Anterior cingulate cortex (tissue), 58 donors: ENCODE data around the gene ASPSCR1.

ENCODE experiments used
- DNase-seq, 58 donors: peaks; one replicate each; lab custom pipeline; 2025; lab: John Stamatoyannopoulos, UW

Gene ASPSCR1

DNA sequence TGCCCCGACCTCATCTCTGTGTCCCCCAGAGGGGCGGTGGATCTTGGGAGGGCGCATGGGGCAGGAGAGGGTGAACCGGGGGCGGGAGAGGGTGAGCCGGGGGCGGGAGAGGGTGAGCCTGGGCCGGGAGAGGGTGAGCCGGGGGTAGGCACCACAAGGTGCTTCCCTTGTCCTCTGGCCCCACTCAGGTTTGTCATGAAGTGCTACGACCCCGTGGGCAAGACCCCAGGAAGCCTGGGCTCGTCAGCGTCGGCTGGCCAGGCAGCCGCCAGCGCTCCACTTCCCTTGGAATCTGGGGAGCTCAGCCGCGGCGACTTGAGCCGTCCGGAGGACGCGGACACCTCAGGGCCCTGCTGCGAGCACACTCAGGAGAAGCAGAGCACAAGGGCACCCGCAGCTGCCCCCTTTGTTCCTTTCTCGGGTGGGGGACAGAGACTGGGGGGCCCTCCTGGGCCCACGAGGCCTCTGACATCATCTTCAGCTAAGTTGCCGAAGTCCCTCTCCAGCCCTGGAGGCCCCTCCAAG, 18.9 kb downstream of the ASPSCR1 start:
- no peak for DNase-seq

DNA sequence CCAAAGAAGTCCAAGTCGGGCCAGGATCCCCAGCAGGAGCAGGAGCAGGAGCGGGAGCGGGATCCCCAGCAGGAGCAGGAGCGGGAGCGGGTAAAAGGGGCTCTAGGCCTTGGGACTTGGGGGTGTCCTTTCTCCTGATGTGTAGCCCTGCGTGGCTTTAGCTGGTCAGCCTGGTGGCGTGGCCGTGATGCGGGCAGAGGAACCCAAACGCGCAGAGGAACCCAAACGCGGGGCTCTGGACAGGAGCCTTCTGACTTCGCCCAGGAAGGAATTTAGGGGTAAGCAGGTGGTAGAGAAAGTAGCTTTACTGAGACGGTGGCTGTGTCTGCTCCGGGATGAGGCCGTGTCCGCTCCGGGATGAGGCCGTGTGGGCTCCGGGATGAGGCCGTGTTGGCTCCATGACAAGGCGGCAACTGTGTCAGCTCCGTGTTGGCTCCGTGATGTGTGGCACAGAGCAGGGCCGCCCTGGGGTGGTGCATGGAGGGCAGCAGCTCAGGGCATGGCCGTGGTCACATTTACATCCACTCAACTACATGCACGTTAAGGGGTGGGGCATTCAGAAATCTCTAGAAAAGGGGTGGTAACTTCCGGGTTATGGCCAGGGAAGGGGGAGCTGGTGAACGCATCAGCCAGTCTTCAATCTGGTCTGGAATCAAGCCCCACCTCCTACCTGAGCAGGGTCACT, 19.5 kb downstream of the ASPSCR1 start:
- DNase-seq: no peak

DNA sequence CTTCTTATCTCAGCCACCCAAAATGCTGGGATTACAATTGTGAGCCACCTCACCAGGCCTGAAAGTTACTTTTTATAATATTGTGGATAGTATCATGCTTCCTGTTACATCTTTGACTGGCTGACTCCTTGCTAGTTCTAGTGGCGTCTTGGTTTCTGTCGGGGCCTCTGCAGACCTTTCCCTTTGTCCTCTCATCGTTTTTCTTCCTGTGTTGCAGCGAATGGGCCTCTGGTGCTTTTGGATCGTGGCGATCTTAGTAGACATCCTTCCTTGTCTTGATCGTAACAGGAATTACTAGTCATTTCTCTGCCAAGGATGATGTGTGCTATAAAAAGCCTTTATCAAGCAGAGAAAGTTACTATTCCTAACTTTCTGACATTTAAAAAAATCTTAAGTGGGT, 20.8 kb downstream of the ASPSCR1 start:
- no peak for DNase-seq

DNA sequence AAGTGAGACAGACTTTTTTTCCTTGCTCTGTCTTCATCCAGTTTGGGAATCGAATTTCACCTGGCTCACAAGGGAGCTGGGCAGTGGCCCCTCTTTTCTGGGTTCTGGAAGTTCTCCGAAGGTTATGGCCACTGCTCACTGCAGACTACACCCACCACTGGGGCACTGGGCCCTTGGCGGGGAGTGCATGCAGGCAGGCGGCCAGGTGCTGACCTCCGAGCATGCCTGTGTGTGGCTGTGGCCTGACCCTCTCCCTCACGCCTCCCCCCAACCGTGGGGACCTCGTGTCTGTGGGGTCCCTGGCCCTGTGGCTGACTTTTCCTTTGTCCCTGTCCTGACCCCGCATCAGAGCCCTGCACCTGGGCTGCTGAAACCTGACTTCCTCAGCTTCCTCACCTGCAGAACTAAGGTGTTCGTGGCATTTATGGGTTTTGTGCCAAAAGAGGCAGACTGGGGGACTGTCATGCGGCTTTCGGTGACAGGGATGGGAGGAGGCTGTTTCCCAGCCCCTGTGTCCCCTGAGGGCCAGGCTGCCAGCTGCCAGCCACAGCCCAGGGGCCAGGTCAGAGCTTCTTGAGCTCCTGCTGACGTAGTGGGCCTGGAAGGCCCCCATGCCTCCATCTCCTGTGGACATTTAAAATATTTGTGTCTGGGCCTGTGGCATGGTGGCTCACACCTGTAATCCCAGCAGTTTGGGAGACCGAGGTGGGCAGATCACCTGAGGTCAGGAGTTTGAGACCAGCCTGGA, 21.4 kb downstream of the ASPSCR1 start:
- DNase-seq: no peak

DNA sequence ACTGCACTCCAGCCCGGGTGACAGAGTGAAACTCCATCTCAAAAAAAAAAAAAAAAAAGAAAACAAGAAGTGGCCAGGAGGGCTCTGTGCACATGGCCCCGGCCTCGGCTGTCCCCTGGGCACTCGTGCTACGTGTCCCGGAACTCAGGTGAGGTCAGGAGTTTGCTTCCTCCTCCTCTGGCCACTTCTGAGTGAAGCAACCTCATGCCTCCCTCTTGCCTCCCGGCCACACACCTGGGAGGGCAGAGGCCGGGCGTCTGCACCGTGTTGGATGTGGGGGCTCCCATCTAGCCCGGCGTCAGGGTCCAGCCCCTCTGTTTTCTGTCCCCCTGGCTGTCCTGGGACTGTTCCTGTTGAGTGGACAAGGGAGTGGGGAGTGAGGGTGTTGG, 22.2 kb downstream of the ASPSCR1 start:
- DNase-seq: no peak

DNA sequence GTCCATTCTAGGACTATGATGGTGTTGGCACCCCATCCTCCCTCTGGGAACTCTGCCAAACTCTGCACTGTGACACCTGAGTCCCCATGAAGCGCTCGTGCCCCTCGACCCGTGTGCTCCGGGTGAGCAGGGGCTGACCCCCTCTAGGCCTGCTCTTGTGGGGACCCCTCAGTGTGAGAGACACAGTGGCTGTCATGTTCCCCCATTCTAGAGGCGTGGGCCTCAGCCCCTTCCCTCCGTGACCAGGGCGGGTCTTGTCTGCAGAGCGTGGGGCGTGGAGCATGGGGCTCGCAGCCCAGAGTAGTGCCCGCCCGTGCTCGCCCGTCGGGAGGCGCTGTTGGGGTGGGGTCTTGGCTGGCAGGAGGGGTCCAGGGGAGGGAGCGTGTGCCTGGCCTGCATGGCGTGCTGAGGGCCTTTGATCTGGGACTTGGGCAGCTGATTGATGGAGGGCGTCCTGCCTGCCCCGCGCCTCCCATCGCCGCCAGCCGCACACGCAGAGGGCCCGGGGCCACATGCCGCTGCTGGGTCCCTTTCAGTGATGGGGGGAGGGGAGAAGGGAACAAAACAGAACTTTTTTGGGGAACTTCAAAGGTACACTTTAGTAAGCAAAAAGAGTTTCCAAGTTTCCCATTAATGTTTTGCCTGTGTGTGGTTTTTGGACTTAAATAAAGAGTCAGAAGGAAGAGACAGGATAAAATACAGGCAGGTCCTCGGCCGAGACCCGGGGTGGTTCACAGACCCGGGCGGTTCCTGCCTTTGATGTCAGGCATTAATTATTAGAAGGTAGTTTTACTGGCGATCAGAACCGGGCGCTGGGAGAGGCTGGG, 22.8 kb downstream of the ASPSCR1 start:
- DNase-seq: no peak

DNA sequence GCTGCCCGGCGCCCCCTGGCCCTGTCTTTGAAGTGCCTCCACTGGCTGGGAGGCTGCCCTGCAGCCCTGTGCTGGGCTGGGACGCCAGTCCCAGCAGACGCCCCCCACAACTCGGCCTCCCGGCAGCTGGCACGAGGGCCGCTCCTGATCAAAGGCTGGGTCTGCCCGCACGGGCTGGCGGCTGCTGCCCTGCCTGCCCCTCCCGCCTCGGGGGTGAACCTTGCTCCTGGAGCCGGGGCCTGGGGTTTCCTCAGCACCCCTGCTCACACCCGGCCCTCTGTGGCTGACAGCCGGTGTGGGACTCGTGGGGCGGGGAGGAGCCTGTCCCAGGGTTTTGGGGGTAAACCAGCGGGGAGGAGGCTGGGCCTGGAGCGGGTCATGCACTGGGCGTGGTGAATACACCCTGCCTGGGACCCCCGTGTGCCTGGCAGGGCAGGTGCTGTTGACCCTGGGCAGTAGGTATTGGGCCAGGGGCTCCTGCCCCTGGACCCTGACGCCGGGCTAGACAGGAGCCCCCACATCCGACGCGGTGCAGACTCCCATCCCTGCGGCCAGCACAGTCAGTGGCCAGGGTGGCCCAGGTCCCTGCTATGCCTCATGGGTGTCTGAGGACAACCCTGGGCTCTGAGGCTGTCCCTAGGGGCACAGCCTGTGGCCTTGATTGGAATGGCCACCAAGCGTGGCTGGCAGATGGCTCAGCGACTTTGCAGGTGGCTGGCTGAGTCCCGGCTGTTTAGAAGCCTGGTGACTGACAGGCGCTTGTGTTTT, 23.6 kb downstream of the ASPSCR1 start:
- DNase-seq: no peak

DNA sequence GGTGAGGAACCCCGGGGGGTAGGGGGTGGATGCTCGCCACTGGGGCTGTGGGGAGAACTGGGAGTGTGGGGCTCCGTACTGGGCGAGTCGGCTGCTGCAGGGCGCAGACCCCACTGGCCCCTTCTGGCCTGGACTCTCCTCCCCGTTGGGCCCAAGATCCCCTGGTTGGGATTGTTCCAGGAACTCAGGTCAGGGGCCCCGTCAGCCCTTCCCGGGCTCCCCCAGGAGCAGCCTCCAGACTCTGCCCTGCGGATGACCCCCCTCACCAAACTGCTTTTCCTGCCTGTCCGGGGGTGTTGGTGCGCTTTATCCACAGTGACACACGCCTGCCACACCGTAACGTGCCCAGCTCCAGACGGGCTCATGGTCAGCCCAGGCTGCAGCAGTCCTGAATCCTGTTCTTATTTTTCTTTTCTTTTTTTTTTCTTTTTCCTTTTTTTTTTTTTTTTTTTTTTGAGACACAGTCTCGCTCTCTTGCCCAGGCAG, 24.2 kb downstream of the ASPSCR1 start:
- DNase-seq: no peak

DNA sequence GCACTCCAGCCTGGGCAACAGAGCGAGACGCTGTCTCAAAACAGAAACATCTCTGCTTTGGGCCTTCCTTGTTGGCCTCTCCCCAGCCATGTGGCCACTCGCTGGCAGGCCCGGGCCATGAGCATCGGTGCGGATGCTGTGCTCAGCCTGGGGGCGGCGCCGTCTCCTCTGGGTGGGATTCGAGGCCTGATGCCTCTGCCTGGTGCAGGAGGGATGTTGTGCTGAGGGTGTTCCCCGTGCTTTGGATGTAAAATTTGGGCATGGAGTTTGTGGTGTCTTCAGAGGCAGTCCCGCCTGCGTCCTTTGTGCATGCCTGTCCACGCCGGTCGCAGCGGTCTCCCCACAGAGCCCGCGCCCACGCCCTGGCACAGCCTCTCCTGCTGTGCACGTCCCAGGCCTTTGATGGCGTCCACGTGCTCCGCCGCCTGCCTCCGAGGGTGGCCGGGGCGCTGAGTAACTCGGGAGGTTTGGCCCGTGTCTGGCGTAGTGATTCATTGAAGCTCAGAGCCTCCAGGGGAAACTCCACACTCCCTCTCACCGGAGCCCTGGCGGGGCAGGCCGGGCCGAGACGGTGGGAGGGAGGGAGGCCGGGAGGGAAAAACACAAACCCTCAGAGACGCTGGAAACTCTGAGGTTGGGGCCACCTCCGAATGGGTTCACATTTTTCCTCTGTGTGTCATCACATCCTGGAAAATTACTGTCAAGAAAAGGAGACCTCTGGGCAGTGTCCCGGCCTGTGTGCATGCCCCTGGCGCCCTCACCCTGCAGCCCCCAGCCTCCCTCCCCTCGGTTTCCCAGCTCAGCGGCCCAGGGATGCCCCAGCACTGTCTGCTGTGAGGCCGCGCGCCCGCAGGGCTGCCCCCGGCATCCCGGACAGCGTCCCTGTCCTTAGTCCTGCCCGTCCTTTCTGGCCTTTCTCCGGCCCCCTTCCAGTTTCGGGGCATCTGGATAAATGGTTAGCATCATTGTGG, 26.3 kb downstream of the ASPSCR1 start:
- peak in 1 of 58 donors; percentile 41 for DNase-seq

DNA sequence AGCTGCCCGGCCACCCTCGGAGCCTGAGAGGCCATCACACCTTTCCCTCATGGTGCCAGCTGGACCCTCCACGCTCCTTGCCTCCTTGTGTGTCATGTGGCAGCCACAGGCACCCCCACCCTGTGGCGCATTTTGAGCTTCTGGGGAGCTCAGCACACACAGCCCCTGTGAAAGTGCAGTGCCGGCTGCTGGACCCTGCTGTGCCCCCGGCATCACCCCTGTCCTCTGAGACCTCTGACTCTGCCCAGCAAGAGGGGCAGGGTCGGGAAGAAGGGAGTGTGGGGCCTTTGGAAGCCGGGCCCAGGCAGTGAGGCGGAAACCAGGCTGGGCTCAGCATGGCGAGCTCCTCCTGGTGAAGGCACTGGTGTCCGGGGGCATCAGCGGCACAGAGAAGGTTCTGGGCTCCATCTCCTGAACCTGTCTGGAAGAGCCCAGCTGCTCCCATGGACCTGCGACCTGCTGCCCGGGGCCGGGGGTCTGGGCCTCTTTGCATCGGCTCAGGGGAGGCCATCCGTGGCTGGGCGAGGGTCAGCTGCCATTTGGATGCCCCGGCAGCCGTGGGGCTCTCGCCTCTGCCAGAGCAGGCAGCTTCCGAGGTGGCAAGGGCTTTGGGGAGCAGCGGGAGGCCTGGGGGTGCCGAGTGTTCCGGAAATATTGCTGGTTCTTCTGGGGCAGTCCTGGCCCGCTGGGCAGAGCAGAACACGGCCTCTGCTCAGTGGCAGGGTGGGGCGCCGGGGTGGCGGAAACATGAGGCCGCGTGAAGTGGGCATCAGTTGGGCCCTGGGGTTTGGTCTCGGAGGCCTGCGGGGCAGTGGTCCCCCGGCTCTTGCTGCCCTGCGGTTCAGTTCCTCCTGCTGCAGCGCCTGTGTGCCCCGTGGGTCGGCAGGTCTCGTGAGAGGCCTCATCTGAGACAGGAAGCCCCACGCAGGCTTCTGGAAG, 27.4 kb downstream of the ASPSCR1 start:
- no peak for DNase-seq

DNA sequence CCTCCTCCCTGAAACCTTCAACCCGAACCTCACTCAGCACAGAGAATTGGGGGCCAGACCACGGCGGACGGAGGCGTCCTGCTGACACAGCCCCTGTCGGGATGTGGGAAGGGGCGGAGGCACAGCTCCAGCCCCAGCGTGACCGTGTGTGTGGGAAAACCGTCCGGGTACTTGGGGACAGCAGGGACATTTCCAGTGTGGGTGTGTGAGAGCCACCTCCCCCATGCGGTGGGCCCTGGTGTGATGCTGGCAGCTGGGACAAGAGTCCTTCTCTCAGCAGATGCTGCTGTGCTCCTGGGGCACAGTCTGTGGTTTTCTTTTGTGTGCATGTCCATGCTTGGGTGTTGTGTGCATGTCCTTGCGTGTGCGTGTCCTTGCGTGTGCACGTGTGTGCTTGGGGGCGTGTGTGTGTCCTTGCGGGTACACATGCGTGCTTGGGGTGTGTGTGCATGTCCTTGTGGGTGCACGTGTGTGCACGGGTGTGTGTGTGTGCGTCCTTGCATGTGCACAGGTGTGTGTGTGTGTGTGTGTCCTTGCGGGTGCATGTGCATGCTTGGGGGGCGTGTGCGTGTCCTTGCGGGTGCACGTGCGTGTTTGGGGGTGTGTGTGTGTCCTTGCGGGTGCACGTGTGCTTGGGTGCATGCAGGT, 28.4 kb downstream of the ASPSCR1 start:
- no peak for DNase-seq

DNA sequence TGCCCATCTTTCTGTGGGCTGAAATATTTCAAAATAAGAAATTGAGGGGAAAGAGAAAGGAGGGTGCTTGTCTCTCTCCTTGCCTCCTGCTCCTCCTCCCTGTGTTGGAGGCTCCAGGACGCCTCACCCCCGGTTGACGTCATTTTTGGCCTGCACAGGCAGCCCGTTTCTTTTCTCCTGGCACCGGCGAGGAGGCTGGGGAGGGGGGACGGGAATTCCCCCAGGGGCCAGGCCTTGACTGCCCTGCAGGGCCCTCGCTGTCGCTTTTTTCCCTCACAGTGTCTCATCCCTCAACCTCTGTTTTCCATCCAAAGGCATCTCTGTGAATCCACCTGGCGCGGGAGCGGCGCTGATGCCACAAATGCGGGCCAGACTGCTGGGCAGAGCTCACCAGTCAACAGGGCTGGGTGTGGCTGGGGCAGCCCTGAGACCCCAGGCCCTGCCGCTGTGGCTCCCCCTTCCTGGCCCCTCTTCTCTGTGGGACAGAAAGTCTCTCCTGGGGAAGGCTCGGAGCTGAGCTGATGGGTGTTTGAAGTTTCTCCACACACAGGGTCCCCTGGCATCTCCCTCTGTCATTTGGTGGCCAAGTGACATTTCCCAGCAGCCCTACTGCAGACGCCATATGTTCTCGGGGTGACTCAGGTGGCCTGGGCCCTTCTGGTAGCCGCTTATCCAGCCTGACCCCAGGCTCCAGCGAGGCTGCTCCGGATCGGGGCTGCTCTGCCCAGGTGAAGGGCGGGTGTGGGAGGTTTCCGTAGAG, 29.2 kb downstream of the ASPSCR1 start:
- peak in 32 of 58 donors; percentile 9 to 65 (median 39) for DNase-seq

DNA sequence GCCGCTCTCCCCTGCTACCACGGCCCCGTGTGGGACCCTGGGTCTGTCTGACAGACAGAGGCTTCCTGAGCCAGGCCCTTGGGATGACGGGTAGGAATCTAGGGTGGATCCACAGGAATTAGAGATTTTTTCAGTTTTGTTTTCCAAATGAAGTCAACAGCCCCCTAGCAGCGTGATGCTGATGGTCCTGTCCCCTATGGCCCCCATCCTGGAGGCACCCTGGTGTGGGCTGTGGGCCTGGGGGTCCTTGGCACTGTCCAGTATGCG, 29.7 kb downstream of the ASPSCR1 start:
- DNase-seq: no peak

DNA sequence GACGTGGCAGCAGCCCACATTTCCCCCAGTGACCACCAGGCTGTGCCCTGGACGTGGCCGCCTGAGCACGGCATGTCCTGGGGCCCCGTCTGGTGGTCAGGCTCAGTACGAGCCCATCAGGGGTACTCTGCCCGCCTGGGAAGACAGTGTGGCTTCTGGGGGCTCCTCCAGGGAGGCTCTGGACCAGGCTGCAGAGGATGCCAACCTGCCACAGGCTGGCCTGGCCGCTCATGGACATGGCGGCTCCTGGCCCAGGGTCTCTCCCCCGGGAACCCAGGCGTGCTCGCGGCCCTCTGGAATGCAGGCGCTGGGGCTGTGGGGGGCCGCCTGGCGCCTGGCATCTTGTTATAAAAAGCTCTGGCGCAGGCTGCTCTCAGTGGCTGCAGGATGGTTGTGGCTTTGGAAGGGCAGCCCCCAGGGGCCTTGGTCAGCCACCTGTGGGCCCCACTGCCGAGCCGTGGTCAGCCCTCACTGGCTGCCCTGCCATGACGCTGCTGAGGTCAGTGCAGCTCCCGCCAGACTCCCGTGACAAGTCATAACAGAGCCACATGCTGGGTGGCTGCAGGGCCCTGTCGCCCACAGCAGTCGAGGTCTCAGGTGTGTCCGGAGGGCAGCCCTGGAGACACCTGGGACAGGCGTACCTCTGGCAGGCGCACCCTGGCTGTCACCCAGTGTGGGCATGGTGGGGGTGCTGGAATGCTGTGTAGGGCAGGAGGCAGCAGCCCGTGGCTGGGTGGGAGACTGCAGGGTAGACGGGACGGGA, 30.2 kb downstream of the ASPSCR1 start:
- peak in 5 of 58 donors; percentile 6 to 29 (median 26) for DNase-seq

DNA sequence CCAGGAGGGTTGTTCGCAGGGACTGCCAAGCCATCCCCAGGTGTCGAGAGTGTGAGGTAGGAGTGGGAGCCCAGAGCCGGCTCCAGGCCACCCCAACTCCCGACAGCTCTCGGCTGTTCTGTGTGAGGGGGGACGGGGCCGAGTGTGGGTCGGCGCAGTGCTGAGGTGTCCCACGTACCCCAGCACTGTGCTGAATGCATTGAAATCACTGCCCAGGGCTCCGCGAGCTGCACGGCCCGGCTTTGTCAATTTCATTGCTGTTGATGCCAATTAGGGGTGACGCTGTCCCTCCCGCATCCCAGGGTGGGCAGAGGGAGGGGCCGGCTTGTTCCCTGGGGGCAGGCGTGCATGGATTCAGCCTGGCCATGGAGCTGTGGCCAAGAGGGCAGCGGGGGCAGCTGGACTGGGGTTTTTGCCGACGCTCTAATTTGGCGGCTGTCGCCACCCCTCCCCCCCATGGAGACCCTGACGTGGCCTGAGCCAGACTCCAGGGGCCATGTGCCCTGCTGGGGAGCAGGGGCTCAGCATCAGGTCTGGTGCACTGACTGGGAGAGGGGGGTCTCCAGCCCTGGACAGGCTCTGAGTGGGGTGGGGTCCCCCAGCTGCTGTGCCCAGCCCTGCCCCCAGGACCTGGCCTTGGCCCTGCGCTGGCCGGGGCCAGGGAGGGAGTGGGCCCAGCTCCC, 31.0 kb downstream of the ASPSCR1 start:
- DNase-seq: no peak
